ENCODE results near the gene KLF15.

KLF15 gene

DNA sequence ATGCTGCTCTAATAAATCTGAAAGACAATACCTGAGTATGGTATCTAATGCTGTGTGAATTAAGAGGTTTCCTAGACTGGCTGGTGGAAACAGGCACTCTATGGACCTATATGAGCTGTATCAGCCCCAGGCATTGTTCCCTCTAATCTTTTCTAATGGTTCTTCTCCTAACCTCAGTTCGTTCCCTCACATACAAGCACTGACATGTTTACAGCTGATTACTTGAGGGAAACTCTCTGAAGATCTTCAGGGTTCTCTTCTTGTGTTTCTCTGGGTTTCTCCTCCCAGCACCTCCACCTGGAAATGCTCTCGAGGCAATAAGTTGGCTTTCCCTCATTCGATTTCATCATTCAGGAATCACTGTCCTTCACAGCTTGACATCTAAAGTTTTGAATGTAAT is 52.9 kb downstream of the KLF15 start:
- DNase-seq, result no peak

DNA sequence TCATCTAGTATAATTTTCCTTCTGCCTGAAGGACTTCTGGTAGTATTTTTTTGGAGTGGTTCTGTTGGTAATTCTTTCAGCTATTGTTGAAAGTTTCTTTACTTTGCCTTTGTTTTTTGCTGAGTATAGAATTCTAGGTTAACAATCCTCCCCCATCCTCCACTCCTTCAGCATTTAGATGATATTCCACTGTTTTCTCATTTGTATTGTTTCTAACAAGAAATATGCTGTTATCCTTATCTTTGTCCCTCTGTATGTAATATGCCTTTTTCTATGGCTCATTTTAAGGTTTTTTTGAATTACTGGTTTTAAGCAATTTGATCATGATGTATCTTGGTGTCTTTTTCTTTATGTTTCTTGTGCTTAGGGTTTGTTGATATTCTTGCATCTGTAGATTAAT is 53.9 kb downstream of the KLF15 start:
- no peak for DNase-seq

DNA sequence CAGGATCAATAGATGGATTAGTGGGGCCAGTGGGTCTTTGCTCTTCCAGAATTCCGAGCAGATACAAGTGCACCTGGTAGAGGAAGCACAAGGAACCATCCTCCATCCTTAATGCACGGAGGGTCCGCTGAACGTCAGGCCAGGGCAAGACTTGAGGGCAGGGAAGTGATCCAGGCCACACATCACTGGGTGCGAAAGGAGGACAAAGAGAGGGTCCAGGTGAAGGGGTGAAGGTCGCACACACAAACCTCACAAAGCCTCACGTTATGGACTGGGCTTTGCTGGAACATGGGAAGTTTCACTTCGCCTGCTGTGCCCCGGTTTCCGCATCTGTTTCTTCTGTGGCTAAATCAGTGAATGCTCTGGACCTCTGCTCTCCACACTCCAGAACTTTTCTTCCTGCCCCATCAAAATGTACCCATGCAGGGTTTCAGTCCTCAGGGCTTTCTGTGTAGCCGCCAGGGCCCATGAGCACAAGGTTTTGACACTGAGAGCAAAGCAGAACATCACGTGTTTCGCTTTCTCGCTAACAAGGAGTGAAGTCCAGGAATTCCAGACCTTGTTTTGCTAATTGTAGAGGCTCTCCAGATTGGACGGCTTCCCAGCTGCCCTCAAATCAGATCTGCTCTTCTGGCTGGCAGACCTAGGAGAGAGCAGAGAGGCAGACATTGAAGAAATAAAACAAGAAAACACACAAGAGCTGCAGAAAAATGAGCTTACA is 56.3 kb downstream of the KLF15 start:
- DNase-seq, result no peak

DNA sequence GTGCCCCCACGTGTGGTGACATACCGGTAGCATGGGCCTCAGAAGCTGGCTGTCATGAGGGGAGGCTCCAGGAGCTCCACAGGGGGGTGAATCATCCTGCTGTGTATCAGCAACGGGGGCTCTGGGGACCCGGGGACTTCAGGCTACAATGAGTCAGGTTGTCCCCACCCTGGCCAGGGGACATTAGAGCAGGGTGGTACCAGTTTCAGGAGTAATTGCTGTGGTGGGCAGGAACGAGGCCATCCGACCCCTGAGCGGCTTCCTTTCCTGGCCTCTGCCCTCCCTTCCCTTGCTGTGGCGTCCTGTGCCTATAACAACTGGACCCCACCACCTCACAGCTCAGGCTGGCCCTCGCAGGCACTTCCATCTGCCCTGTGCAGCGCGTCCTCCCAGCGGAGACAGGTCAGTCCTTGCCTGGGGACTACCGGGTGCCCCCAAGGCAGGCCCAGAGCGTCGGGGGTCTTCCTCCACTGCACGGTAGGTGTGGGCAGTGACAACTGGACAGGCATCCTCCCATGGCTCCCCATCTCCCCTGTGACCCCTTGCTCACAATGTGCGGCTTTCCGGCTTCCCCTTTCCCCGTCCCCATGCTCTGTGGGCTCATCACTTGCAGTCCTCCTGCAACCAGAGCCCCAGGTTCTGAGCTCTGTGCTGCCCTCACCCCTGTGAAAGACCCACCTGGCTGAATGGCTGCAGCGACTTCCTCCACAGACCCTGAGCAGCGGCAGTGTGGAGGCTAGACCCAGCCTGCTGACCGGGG is 57.0 kb downstream of the KLF15 start:
- DNase-seq, result no peak

DNA sequence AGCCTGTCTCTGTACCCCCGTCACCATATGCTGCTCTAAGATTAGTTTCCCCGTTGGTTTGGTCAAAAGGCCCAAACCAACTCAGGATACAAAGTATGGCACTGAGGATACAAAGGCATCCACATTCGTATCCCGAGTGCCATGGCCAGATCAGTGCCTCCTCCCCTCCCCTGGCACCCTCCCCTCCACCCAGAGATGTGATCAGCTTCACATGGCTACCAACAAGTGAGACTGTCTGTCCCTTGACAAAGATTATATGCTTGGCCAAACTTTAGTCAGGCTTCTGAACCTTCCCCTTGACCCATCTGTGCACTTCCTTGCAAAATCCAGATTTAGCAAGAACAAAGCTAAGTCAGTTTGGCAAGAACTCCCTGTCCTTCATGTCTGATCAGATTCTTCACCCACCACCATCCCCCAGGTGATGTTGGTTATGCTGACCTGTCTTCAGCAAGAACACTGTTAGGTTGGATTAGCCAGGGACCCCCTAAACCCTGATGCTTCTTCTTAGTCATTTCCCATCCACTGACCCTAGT is 61.7 kb downstream of the KLF15 start:
- DNase-seq, result no peak

DNA sequence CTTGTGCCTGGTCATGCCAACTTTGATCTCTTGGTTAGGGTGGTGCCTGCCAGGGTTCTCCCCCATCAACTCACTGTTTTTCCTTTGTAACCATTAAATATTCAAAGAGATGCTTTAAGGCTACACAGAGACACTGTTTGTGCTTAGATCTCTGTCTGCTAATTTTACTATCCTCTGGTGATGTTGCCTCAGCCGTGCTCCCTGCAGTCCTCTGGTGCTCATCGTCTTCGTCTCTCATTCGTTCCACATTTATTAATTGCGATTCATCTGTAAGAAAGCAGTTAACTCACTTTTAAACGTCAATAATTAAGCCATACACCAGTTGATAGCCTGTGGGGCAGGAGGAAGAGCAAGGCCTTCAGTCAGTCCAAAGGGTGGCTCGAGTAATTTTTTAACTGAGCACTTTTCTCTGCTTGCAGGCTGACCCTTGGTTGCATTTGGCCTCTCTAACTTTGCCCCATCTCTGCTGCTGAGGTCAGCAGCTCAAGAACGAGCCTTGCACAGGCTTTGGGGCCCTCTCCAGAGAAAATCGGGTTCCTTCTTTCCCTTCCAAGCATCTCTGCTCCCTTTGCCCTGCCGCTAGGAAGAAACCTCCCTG is 62.9 kb downstream of the KLF15 start:
- no peak for DNase-seq

- no peak for DNase-seq
Observed at GRCh38 chr3:126293370-126294082, 63.7 kb downstream of the KLF15 start.

Measured in stimulated activated CD4-positive, alpha-beta T cell treated with anti-CD3 and anti-CD28 coated beads, Interleukin-1b, Interleukin-23, amount 100 ng/mL, for 48 hours (primary cell).